ENCODE data around the gene RGS11. TPM values are rescaled to one million over a fixed set of nuclear protein-coding genes. Genes with fewer than 3 reads are reported as not detected.

Gene RGS11
- total and polyA plus RNA-seq, 12 donors, result 0.83 to 98.6 (median 6.1) TPM

DNA sequence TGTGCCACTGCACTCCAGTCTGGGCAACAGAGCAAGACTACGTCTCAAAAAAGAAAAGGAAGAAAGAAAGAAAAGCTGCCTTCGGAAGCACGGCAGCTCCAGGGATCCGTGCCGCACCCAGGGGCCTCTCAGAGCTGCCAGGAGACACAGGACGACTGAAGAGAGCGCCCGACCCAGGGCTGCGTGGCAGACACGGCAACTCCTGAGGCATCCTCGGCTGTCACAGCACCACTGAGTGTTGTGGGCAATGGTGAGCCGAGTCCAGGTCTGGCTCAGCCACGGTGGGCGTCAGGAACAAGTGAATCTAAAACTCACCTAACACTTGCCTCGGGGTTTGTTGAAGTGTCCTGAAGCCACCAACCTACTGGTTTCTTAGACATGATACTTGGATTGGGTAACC lies 36.0 kb upstream of the RGS11 start:
- no peak for DNase-seq
- H3K27ac ChIP-seq, result no peak overlapping the region
- H3K4me3 ChIP-seq, result no peak overlapping the region
- H3K36me3 ChIP-seq (replicated peaks in 1 of 2), result peaks cover 0 to 32% of the 10 kb centered on the region in 2 donors
- H3K4me1 ChIP-seq (replicated peaks in 1 of 2), result peaks cover 0 to 3% of the 10 kb centered on the region in 2 donors
- 87 to 96% (median 94%) methylated on average over 11 to 15 of the region's 15 CpGs for WGBS, 4 donors
- no peaks in the 10 kb centered on the region for H3K27me3 ChIP-seq
- intact Hi-C loops (cut with DNase I), result no loop called here
- TF ChIP-seq POLR2A (IDR thresholded peaks at IDR 0.05), result no peak
- TF ChIP-seq CTCF (IDR thresholded peaks at IDR 0.05), result no peak
- no peaks in the 10 kb centered on the region for H3K9me3 ChIP-seq (replicated peaks in 1 of 3)

- DNase-seq, result no peak
- Histone ChIP-seq H3K27me3 (no peaks in the 10 kb centered on the region), H3K9me3 (replicated peaks in 1 of 3) (no peaks in the 10 kb centered on the region), H3K4me1 (replicated peaks in 1 of 2) (peaks cover 0 to 8% of the 10 kb centered on the region in 2 donors), H3K27ac (no peak overlapping the region), H3K36me3 (replicated peaks in 1 of 2) (peaks cover 0 to 31% of the 10 kb centered on the region in 2 donors), H3K4me3 (no peak overlapping the region)
- 79 to 92% (median 86%) methylated on average over 4 to 7 of the region's 7 CpGs for WGBS, 4 donors
- no peak for TF ChIP-seq CTCF (IDR thresholded peaks at IDR 0.05)
- TF ChIP-seq POLR2A (IDR thresholded peaks at IDR 0.05), result no peak
- intact Hi-C loops (cut with DNase I), result loop anchor here in 1 of 2 donors (10.0 kb wide), 1 partner anchor 185 kb away; no protein-coding TSS in a partner anchor
Measured at GRCh38 chr16:309476-309875, 33.7 kb upstream of the RGS11 start.

DNA sequence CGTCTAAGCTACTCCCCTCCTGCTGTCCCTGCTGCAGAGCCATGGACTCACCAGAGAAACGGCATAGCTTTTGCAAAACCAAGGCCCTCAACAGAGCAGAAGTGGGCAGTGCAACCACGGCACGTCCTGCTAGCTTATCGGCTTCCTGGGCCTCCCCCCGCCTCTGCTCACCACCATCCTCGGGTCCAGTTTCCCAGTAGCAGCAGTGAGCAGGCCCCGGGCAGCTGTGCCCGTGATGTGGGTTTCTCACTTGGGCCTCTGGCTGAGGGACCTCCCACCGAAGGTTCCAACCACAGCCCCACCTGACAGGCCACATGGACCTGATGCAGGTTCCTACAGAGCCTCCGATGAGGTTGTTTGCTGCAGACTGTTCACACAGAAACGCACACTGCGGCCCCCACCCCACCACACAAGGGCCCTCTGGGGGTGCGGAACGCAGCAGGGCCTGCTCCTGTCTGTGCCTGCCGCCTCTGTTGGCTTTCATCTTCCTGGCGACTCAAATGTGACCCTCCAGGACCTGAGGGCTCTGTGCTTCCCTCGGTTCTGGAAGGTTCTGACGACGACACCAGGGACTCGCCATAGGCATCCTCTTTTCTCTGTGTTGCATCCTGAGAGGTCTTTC lies 32.1 kb upstream of the RGS11 start:
- TF ChIP-seq CTCF (IDR thresholded peaks at IDR 0.05) (no peak), POLR2A (IDR thresholded peaks at IDR 0.05) (no peak)
- peaks cover 0 to 8% of the 10 kb centered on the region in 2 donors for H3K4me1 ChIP-seq (replicated peaks in 1 of 2)
- no peak for DNase-seq
- peak overlapping the region in 1 of 5 donors; percentile 65 for H3K27ac ChIP-seq
- H3K27me3 ChIP-seq, result no peaks in the 10 kb centered on the region
- peaks cover 0 to 15% of the 10 kb centered on the region in 2 donors for H3K36me3 ChIP-seq (replicated peaks in 1 of 2)
- no peak overlapping the region for H3K4me3 ChIP-seq
- WGBS, 4 donors, result 86 to 95% (median 91%) methylated on average over 12 to 21 of the region's 21 CpGs
- intact Hi-C loops (cut with DNase I), result loop anchor here in 1 of 2 donors (10.0 kb wide), 1 partner anchor 187 kb away; no protein-coding TSS in a partner anchor
- no peaks in the 10 kb centered on the region for H3K9me3 ChIP-seq (replicated peaks in 1 of 3)

DNA sequence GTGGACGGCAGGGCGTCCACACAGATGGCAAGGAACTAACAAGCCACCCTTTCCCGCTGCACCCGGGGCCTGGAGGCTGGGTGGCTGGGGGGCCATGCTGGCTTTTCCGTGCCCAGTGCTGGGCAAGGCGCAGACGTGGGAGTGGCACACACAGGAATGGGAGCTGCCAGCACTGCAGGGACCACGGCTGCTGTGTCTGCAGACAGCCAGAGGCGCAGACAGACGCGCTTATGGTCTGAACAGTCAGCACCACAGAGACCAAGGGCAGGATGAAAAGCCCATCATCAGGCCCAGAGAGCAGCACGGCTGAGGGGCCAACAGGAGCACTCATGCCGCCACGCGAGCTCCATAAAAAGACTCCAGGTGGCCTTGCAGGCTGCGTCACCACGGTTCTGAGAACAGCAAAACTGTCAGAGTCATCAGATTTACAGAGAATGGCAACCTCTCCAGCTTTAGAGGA lies 31.2 kb upstream of the RGS11 start:
- Histone ChIP-seq H3K9me3 (replicated peaks in 1 of 3) (no peaks in the 10 kb centered on the region), H3K4me3 (no peak overlapping the region), H3K27me3 (no peaks in the 10 kb centered on the region), H3K4me1 (replicated peaks in 1 of 2) (peaks cover 0 to 8% of the 10 kb centered on the region in 2 donors), H3K36me3 (replicated peaks in 1 of 2) (peaks cover 0 to 8% of the 10 kb centered on the region in 2 donors), H3K27ac (peak overlapping the region in 2 of 5 donors; percentile 65 to 74)
- 73 to 88% (median 78%) methylated on average over 11 to 17 of the region's 17 CpGs for WGBS, 4 donors
- intact Hi-C loops (cut with DNase I), result loop anchor here in 1 of 2 donors (10.0 kb wide), 1 partner anchor 188 kb away; no protein-coding TSS in a partner anchor
- TF ChIP-seq POLR2A (IDR thresholded peaks at IDR 0.05), result no peak
- no peak for TF ChIP-seq CTCF (IDR thresholded peaks at IDR 0.05)
- peak; percentile 33 to 74 (median 48) for DNase-seq
